KMS-11 (cell line): ENCODE results near the gene TBXAS1.

ENCODE experiments used
- H2AFZ ChIP-seq: fragments of 200-600 bp; sonication (generic); 2 replicates; pipeline ENCODE4 v1.6.1; 2016; ENCODE audit warnings: antibody characterized with exemption, mixed run types, low read depth
- H3K27ac ChIP-seq: fragments of 200-600 bp; sonication (generic); 2 replicates; pipeline ENCODE4 v1.6.1; 2016; ENCODE audit warnings: mild to moderate bottlenecking, mixed run types
- H3K27me3 ChIP-seq: fragments of 200-600 bp; sonication (generic); 2 replicates; pipeline ENCODE4 v1.6.1; 2017; ENCODE audit warnings: mild to moderate bottlenecking, low read depth, mixed run types, moderate library complexity; ENCODE audit not compliant: insufficient read depth
- H3K36me3 ChIP-seq: fragments of 200-600 bp; sonication (generic); 2 replicates; pipeline ENCODE4 v1.6.1; 2017; ENCODE audit warnings: mild to moderate bottlenecking, mixed run types; ENCODE audit not compliant: insufficient read depth
- H3K4me1 ChIP-seq: fragments of 200-600 bp; sonication (generic); 2 replicates; pipeline ENCODE4 v1.6.1; 2016; ENCODE audit warnings: mild to moderate bottlenecking, low read depth, mixed run types; ENCODE audit not compliant: poor library complexity, severe bottlenecking
- H3K4me2 ChIP-seq: fragments of 200-600 bp; sonication (generic); 2 replicates; pipeline ENCODE4 v1.7.0; 2016; ENCODE audit warnings: mild to moderate bottlenecking, mixed run types
- H3K4me3 ChIP-seq: fragments of 200-600 bp; sonication (generic); IDR thresholded peaks from 2 replicates; pipeline ENCODE4 v1.6.1; 2017; ENCODE audit warnings: low read depth, low read length, mixed read lengths; ENCODE audit not compliant: insufficient read depth
- H3K79me2 ChIP-seq: fragments of 200-600 bp; sonication (generic); 2 replicates; pipeline ENCODE4 v1.6.1; 2016; ENCODE audit warnings: low read depth, mixed run types; ENCODE audit not compliant: insufficient read depth
- H3K9ac ChIP-seq: fragments of 200-600 bp; sonication (generic); 2 replicates; pipeline ENCODE4 v1.6.1; 2016; ENCODE audit warnings: mild to moderate bottlenecking, mixed run types
- H4K20me1 ChIP-seq: fragments of 200-600 bp; sonication (generic); 2 replicates; pipeline ENCODE4 v1.6.1; 2016; ENCODE audit warnings: mild to moderate bottlenecking, mixed run types; ENCODE audit not compliant: insufficient read depth
- CTCF ChIP-seq: fragments of 200-600 bp; sonication (generic); conservative IDR thresholded peaks from 2 replicates; pipeline ENCODE4 v1.6.1; 2017; ENCODE audit warnings: low read depth, mild to moderate bottlenecking, antibody characterized with exemption, low read length, moderate library complexity, mixed read lengths

The TBXAS1 gene

DNA sequence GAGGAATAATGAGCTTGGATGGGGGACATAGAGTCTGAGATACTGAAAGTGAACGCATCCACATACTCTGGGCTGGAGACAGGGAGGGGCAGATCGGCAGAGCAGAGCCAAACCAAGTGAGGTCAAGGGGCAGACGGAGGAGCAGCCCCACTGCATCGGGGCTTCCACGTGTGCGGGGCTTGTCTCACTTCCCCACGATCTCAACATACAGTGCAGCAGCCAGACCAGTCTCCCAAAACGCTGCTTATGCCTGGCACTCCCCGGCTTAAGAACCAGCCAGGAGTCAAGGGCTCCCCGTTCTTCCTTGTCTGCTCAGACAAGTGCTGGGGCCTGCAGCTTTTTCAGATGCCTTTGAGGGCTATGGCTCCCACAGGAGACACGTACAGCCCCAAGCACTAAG, 190.1 kb downstream of the TBXAS1 start:
- no peak overlapping the region for H3K4me2 ChIP-seq
- TF ChIP-seq CTCF, result no peak
- H3K27me3 ChIP-seq, result no peaks in the 10 kb centered on the region
- no peaks in the 10 kb centered on the region for H3K4me1 ChIP-seq
- no peak overlapping the region for H3K27ac ChIP-seq
- H3K36me3 ChIP-seq, result no peaks in the 10 kb centered on the region
- H3K4me3 ChIP-seq, result no peak overlapping the region
- H2AFZ ChIP-seq, result no peak overlapping the region
- no peak overlapping the region for H3K9ac ChIP-seq
- H3K79me2 ChIP-seq, result no peaks in the 10 kb centered on the region
- H4K20me1 ChIP-seq, result no peaks in the 10 kb centered on the region

GRCh38 chr7:140019606-140020005, 190.5 kb downstream of the TBXAS1 start:
- H3K36me3 ChIP-seq, result no peaks in the 10 kb centered on the region
- H3K4me3 ChIP-seq, result no peak overlapping the region
- TF ChIP-seq CTCF, result no peak
- H3K27ac ChIP-seq, result no peak overlapping the region
- H3K4me1 ChIP-seq, result no peaks in the 10 kb centered on the region
- no peak overlapping the region for H3K9ac ChIP-seq
- H3K27me3 ChIP-seq, result no peaks in the 10 kb centered on the region
- no peak overlapping the region for H2AFZ ChIP-seq
- H3K79me2 ChIP-seq, result no peaks in the 10 kb centered on the region
- no peak overlapping the region for H3K4me2 ChIP-seq
- no peaks in the 10 kb centered on the region for H4K20me1 ChIP-seq

GRCh38 chr7:140021603-140022002, 192.5 kb downstream of the TBXAS1 start:
- H3K4me1 ChIP-seq, result no peaks in the 10 kb centered on the region
- no peak overlapping the region for H3K4me2 ChIP-seq
- no peaks in the 10 kb centered on the region for H3K79me2 ChIP-seq
- no peak overlapping the region for H3K27ac ChIP-seq
- no peaks in the 10 kb centered on the region for H3K27me3 ChIP-seq
- TF ChIP-seq CTCF, result no peak
- H2AFZ ChIP-seq, result no peak overlapping the region
- no peaks in the 10 kb centered on the region for H4K20me1 ChIP-seq
- no peak overlapping the region for H3K9ac ChIP-seq
- H3K4me3 ChIP-seq, result no peak overlapping the region
- no peaks in the 10 kb centered on the region for H3K36me3 ChIP-seq

DNA sequence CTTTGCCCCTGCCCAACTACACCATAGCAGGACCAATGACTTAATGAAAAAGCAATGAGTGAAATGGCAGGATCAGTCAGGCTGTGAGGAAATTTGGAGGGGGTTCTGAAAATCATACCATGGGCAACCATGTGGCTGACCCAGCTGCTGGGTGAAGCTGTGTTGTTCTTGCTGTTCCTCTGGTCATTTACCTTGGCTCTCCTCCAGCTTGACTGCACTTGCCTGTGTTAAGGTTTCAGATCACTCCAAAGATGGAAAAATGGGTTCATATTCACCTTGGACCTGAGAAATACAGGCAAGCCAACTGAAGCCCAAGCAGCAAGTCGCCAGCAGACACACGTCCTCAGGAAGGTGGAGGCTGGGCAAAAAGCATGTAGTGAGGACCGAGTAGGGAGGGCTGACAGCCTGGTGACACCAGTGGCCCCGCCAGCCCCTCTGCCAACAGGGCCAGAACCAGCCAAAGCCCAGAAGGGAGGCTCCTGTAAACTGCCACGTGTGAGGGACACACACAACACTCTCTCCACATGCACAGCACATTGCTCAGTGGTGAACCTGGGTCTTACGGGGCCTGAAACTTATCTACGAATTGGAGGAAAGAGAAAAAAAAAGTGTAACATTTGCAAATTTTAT, 193.6 kb downstream of the TBXAS1 start:
- no peaks in the 10 kb centered on the region for H3K36me3 ChIP-seq
- TF ChIP-seq CTCF, result no peak

More for the DNA sequence above, 193.6 kb downstream of the TBXAS1 start:
- no peaks in the 10 kb centered on the region for H4K20me1 ChIP-seq
- no peak overlapping the region for H3K4me2 ChIP-seq
- H3K9ac ChIP-seq, result no peak overlapping the region
- no peak overlapping the region for H2AFZ ChIP-seq
- H3K27ac ChIP-seq, result no peak overlapping the region
- no peaks in the 10 kb centered on the region for H3K79me2 ChIP-seq
- H3K4me1 ChIP-seq, result no peaks in the 10 kb centered on the region
- H3K4me3 ChIP-seq, result no peak overlapping the region
- no peaks in the 10 kb centered on the region for H3K27me3 ChIP-seq
